HG03521 (cell line): Measurements from ENCODE around the gene XRCC4.
A peak's percentile ranks its signal among the peaks of the same experiment; 100 is the strongest.
"Not testable (repeated sequence)": the region's sequence is repeated elsewhere in the genome, so short reads cannot be mapped to it uniquely, and the experiment has no call there.

Experiments used
- ATAC-seq: cut with Tn5 transposase; IDR thresholded peaks from one replicate; pipeline ENCODE4 v1.9.1; 2021; ENCODE audit warnings: mild to moderate bottlenecking, moderate library complexity; ENCODE audit not compliant: unreplicated experiment

XRCC4 gene

DNA sequence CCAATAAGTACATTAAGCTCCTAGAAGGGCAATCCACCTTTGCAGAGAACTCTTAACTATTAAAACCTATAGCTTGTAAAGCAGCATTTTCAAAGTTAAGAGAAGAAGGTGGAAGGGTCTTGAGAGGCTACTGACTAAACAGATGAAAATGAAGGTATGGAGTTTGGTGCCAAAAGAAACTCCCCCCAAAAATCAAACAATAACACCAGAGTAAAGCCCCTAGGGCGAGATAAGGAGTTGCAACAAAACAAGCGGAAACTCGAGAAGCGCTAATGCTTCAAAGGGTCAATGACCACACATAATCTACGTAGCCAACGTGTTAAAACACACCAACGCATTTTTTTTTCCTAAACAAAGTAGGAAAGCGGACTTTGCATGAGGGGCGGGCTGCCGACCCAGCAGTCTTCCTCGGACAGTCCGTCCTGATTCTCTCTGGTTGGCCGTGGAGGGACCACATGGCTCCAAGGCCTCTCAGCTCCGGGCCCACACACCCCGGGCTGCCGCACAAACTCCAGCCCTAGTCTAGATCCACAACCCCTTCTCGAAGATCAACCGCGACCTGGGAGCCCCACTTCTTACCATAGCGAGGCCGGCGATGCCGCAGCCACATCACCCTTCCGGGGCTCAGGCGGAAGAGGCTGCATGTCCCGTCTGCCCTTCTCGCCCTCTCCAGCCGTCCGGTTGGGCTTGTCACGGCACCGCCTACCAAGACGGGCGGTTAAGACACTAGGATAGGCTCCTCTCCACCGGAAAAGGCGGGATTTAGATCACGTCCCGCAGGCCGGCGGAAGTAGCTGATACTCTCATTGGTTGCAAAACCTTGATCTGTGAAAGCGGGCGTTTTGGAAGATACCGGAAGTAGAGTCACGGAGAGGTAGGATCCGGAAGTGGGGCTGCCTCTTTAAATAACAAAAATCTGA, at the start of gene XRCC4, which contains the start of gene TMEM167A:
Gene XRCC4, plus strand, starts transcription at position 806 of the 920 bp plus-strand sequence. CDS start 27,373 bp downstream, outside the sequence.
Gene TMEM167A, minus strand, starts transcription at position 653 of the 920 bp plus-strand sequence. Its CDS starts 71 bp downstream, at position 582.
- peak; percentile 97 for ATAC-seq

DNA sequence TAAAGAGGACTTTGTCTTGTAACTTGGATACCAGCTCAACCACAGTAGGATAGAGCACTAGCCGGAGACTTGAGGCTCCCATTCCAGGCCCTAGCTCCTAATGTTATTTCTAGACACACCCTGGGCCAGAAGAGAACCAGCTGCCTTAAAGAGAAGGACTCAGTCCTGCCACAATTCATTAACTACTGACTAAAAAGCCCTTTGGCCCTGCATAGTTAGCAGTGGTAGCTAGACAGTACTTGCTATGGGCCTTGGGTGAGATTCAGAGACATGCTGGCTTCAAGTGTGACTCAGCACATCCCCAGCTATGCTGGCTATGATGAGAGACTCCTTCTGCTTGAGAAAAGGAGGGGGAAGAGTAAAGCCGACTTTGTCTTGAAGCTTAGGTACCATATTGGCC, 47.4 kb upstream of the XRCC4 start:
- no peak for ATAC-seq

- no peak for ATAC-seq
These were observed 46.0 kb upstream of the XRCC4 start for GRCh38 chr5:83031381-83031780.

GRCh38 chr5:83034036-83034435, 43.3 kb upstream of the XRCC4 start:
- no peak for ATAC-seq

DNA sequence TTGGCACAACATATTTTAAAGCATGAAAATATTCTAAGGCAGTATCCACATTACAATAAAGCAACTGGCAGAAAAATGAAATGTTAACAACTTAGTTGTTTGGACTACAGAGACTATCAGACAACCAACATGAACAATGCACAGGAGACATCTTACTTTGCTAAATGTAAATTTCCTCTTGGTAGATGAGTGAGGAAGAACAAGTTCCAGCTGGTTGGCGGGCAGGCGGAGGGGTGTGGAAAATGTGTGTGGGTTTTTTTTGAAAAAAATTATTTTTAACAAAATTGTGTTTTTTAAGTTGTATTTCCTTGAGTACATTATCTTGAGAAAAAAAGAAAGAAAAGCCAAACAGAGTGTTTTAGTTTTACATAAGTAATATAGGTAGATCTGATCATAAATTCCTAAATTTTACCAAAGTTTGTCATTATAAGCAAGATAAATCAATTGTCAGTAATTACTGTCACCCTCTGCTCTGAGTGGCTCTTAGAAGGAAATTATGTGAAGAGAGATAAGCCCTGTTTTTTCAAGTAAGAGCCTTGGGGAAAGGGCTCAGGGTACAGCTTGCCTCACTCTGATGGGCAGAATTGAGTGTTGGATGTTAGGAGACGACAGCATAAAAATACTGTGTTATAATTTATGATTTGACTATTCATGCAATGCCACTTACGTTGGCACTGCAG, 42.7 kb upstream of the XRCC4 start:
- ATAC-seq = no peak

- ATAC-seq = no peak
These were observed 41.8 kb upstream of the XRCC4 start for GRCh38 chr5:83035373-83036100.

GRCh38 chr5:83036991-83037575, 40.3 kb upstream of the XRCC4 start:
- ATAC-seq = no peak

DNA sequence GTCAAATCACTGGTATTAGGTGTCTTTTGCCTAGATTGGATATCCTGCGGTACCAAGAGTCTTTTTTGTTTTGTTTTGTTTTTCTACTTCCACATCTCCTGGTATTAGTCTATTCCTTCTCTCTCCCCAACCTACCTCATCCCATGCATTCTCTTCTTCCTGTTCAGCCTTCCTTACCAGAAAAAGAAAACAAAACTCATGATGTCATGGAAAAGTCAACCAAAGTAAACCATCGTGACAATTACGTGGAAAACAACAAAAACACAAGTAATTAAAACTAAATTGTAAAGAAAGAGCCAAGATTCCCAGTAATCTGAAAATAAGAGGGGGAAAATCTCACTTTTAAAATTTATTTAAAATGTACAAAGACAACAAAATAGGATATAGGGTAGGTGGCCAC, 38.4 kb upstream of the XRCC4 start:
- ATAC-seq = no peak

DNA sequence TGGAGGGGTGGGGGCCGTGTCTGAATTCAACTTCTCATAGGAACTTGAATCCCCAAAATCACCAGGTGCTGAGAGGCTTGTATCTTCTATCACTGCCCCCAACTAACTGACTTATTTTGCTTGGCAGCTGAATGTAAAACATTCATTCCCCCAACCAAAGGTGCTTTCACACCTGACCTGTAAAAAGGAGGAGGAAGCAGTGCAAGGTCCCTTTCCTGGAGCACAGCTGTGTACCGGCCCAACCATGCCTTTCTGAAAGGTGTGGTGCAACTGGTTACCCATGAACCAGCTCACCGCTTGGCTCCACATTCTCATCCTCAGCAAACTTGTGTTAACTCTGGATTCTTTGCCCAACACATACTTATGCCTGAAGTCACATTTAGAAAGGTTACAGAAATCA, 34.8 kb upstream of the XRCC4 start:
- ATAC-seq = no peak

DNA sequence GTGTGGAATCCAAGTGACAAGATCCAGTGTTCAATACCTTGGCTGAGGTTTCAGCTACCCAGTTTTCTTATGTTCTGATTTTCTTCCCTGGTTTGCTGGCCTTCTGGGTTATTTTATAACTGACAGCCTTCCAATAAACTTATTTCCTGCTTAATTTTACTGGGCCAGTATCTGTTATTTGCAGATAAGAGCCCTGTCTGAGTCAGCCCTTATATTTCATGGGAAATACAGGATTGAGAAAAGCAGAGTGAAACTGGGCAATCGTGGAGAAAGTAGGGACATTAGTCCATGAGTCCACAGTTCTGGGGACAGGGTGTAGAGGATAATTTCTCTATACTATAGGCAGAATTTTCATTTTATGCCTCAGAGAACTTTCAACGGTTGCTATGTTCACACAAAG, 32.4 kb upstream of the XRCC4 start:
- ATAC-seq = no peak

DNA sequence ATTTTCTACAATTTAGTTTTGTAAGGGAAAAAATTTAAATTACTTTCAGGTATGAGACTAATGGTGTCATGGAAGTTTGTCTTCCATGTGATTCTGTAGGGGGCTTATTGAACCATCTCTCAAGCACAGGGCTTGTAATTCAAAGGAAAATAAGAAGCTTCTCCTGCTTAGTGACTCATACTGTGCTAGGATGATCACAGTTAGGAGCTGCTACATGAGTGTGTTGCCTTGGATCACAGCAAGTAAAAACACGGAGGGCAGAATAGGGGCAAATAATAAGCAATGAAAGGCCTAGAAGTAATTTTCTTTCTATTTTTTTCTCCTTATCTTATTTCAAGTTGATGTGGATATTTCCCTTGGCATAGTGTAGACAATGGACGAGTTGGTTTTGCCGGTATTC, 29.1 kb upstream of the XRCC4 start:
- ATAC-seq = no peak

DNA sequence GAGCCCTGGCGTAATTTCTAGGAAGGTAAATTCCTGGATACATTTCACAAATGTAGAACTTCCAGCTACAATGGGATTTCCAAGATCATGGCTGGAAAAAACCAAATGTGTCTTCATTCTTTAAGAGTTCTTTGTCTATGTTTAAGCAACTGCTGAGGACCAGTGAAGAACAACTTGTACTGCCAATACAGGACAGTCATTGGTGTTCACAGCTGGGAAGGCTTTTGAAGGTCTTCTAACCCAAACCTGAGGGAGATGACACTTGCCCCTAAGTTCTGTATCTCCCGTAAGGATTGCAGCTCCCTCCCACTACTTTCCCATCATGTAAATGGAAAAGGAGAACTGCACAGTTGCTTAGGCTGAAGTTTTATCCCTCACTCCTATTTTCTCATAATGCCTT, 28.5 kb upstream of the XRCC4 start:
- no peak for ATAC-seq

GRCh38 chr5:83049370-83049885, 27.9 kb upstream of the XRCC4 start:
- no peak for ATAC-seq

- no peak for ATAC-seq
These were observed 26.5 kb upstream of the XRCC4 start for GRCh38 chr5:83050723-83051340.

GRCh38 chr5:83055166-83055565, 22.2 kb upstream of the XRCC4 start:
- no peak for ATAC-seq

- no peak for ATAC-seq
These were observed 18.6 kb upstream of the XRCC4 start for GRCh38 chr5:83058726-83059125.

DNA sequence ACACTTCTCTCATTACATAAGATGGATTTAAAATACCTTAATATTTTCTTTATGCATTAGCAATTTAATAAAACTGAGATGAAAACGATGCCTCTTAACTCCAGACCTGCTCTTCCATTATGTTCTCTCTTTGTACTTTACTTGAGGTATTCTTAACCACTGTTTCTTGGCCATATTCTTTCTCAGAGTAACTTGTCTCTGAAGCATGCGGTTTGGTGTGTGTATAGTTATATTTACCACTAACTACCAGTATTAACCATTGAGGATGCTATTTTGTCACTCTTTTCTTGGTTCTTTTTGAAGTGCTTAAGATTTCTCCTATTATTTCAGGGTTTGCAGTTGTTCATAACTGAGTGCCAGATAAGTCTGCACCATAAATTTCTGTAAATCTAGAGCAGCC, 18.0 kb upstream of the XRCC4 start:
- ATAC-seq = no peak

- no peak for ATAC-seq
These were observed 10.7 kb upstream of the XRCC4 start for GRCh38 chr5:83066548-83067110.

DNA sequence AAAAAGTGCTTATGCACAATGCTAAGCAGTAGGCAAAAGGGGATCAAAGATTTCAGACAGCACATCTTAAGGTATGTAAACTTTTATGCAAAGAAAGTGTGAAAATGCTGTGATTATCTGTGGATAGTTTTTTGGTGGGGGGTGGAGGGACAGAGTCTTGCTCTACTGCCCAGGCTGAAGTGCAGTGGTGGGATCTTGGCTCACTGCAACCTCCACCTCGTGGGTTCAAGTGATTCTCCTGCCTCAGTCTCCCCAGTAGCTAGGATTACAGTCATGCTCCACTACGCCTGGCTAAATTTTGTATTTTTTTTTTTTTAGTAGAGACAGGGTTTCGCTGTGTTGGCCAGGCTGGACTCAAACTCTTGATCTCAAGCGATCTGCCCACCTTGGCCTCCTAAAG, 10.0 kb upstream of the XRCC4 start:
- not testable (repeated sequence) for ATAC-seq
